ENCODE data around the gene MORN1.

The MORN1 gene

DNA sequence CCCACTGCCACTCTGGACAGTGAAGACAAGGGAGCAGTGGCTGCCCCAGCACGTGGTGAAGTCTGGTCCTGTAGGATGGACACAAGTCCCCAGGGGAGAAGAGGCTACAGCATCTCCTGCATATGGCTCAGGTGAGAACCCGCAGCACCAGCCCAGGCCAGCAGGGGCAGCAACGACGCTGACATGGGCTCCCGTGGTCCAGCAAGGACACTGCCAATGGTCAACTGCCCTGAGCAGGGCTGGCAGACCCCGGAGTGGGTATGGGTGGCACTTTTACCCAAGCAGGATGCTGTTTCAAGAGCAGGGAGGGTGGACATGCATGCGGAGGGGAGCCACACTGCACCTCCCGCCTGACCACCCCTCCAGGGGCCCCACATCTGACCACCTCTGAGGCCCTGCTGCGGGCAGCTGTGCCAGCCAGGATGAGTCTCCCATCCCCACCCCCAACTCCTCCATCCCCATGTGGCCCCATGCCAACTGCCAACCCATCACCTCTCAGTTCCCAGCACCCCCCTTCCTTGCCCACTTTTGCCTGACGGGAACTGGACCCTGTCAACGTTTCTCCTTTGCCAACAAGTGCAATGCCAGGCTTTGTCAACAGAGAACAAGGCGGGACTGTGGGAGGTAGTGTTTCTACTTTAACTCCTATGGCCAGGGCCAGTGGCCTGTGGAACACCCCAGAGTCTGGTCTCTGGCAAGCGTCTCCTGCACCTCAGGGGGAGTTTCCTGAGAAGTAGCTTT is 8.6 kb downstream of the MORN1 start:
- Histone ChIP-seq H3K27ac (ENCODE audit: low read depth, low read length) (no peak overlapping the region), H3K9ac (ENCODE audit: low read depth in 1 of 2, low read length in 2 of 2) (no peak overlapping the region), H3K27me3 (ENCODE audit: control insufficient read depth in 1 of 2, insufficient read depth in 2 of 2, low read length in 2 of 2) (peaks cover 0 to 4% of the 10 kb centered on the region in 2 donors), H3K9me3 (ENCODE audit: control insufficient read depth in 1 of 2, low read length in 2 of 2) (no peaks in the 10 kb centered on the region), H3K4me1 (ENCODE audit: control insufficient read depth in 1 of 2, insufficient read depth in 2 of 2, low read length in 2 of 2) (no peaks in the 10 kb centered on the region), H3K4me3 (ENCODE audit: low read depth in 1 of 2, low read length in 2 of 2) (no peak overlapping the region), H3K36me3 (ENCODE audit: control insufficient read depth in 1 of 2, insufficient read depth in 2 of 2, low read length in 2 of 2) (peaks cover 0 to 2% of the 10 kb centered on the region in 2 donors)

DNA sequence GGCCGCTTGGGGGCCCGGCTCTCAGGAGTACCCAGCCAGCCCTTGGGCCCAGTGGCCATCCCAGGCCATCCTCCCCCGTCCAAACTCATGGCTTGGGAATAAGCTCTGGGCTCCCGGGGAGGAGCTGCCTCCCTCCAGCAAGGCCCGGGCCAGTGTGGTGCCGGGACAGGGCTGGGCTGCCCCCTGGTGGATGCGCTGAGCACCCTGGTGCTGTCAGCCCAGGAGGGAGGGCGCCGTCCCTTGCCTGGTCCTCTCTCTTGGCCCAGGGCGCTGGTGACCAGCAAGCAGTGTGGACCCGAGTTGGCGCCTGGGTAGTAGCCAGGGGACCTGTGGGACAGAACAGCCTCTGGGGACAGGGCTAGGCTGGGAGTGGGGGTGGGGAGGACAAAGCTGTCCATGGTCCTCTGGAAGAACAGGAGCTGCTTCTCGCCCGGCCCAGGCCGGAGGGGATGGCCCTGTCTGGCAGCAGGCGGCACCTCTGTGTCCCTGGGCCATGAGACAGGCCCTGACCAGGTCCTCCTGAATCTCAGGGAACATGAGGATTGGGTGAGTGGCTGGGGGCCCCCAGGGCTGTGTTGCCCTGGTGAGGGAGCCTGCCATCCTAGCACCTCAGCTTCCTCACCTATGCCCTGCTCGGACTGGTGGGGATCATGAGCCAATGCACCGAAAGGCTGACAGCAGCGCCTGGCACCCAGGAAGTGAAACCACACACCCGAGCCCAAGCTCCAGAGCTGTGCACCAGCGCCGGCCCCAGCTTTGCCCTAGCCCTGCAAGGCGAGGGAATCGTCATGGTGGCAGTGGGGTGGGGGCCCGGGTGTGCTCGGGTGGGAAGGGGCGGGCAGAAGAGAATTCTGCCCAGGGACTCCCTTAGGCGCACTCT is 9.4 kb downstream of the MORN1 start:
- H3K9ac ChIP-seq (ENCODE audit: low read depth in 1 of 2, low read length in 2 of 2): no peak overlapping the region
- H3K4me1 ChIP-seq (ENCODE audit: control insufficient read depth in 1 of 2, insufficient read depth in 2 of 2, low read length in 2 of 2): no peaks in the 10 kb centered on the region
- no peak overlapping the region for H3K4me3 ChIP-seq (ENCODE audit: low read depth in 1 of 2, low read length in 2 of 2)
- H3K27me3 ChIP-seq (ENCODE audit: control insufficient read depth in 1 of 2, insufficient read depth in 2 of 2, low read length in 2 of 2): peaks cover 6 to 12% of the 10 kb centered on the region in 2 donors
- H3K9me3 ChIP-seq (ENCODE audit: control insufficient read depth in 1 of 2, low read length in 2 of 2): no peaks in the 10 kb centered on the region
- no peak overlapping the region for H3K27ac ChIP-seq (ENCODE audit: low read depth, low read length)
- no peaks in the 10 kb centered on the region for H3K36me3 ChIP-seq (ENCODE audit: control insufficient read depth in 1 of 2, insufficient read depth in 2 of 2, low read length in 2 of 2)

GRCh38 chr1:2380816-2381591 is 10.3 kb downstream of the MORN1 start:
- Histone ChIP-seq H3K27me3 (ENCODE audit: control insufficient read depth in 1 of 2, insufficient read depth in 2 of 2, low read length in 2 of 2) (peaks cover 13 to 22% of the 10 kb centered on the region in 2 donors), H3K9ac (ENCODE audit: low read depth in 1 of 2, low read length in 2 of 2) (no peak overlapping the region), H3K4me3 (ENCODE audit: low read depth in 1 of 2, low read length in 2 of 2) (no peak overlapping the region), H3K27ac (ENCODE audit: low read depth, low read length) (no peak overlapping the region), H3K36me3 (ENCODE audit: control insufficient read depth in 1 of 2, insufficient read depth in 2 of 2, low read length in 2 of 2) (no peaks in the 10 kb centered on the region), H3K9me3 (ENCODE audit: control insufficient read depth in 1 of 2, low read length in 2 of 2) (no peaks in the 10 kb centered on the region), H3K4me1 (ENCODE audit: control insufficient read depth in 1 of 2, insufficient read depth in 2 of 2, low read length in 2 of 2) (no peaks in the 10 kb centered on the region)

DNA sequence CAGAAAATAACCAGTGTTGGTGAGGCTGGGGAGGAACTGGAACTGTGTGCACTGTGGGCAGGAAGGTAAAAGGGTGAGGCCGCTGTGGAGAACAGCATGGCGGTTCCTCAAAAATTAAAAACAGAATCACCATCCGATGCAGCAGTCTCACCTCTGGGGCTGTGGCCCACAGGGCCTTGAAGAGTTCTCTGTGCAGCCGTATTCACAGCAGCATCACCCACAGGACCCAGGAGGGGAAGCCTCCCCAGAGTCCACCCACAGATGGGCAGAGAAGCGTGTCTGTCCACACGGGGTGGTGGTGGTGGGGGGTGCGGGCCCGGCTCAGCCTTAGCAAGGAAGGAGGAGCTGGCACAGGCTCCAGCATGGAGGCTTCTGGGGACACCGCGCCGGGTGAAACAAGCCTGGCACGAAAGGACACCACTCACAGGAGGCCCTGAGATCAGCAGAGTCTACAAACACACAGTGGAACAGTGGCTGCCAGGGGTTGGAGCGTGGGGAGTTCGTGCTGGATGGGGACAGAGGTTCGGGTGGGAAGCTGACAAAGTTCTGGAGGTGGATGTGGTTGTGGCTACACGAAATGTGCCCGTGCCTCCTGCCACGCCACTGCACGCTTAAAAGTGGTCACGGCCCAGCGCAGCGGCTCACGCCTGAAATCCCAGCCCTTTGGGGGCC is 11.5 kb downstream of the MORN1 start:
- H3K27me3 ChIP-seq (ENCODE audit: control insufficient read depth in 1 of 2, insufficient read depth in 2 of 2, low read length in 2 of 2): peaks cover 18 to 26% of the 10 kb centered on the region in 2 donors
- H3K36me3 ChIP-seq (ENCODE audit: control insufficient read depth in 1 of 2, insufficient read depth in 2 of 2, low read length in 2 of 2): no peaks in the 10 kb centered on the region
- peaks cover 0 to 4% of the 10 kb centered on the region in 2 donors for H3K4me1 ChIP-seq (ENCODE audit: control insufficient read depth in 1 of 2, insufficient read depth in 2 of 2, low read length in 2 of 2)
- no peak overlapping the region for H3K27ac ChIP-seq (ENCODE audit: low read depth, low read length)
- no peak overlapping the region for H3K4me3 ChIP-seq (ENCODE audit: low read depth in 1 of 2, low read length in 2 of 2)
- no peak overlapping the region for H3K9ac ChIP-seq (ENCODE audit: low read depth in 1 of 2, low read length in 2 of 2)
- no peaks in the 10 kb centered on the region for H3K9me3 ChIP-seq (ENCODE audit: control insufficient read depth in 1 of 2, low read length in 2 of 2)

- H3K4me1 ChIP-seq (ENCODE audit: control insufficient read depth in 1 of 2, insufficient read depth in 2 of 2, low read length in 2 of 2): peaks cover 0 to 4% of the 10 kb centered on the region in 2 donors
- no peaks in the 10 kb centered on the region for H3K9me3 ChIP-seq (ENCODE audit: control insufficient read depth in 1 of 2, low read length in 2 of 2)
- H3K9ac ChIP-seq (ENCODE audit: low read depth in 1 of 2, low read length in 2 of 2): no peak overlapping the region
- no peak overlapping the region for H3K4me3 ChIP-seq (ENCODE audit: low read depth in 1 of 2, low read length in 2 of 2)
- peaks cover 18 to 26% of the 10 kb centered on the region in 2 donors for H3K27me3 ChIP-seq (ENCODE audit: control insufficient read depth in 1 of 2, insufficient read depth in 2 of 2, low read length in 2 of 2)
- H3K27ac ChIP-seq (ENCODE audit: low read depth, low read length): no peak overlapping the region
- no peaks in the 10 kb centered on the region for H3K36me3 ChIP-seq (ENCODE audit: control insufficient read depth in 1 of 2, insufficient read depth in 2 of 2, low read length in 2 of 2)
These were observed 12.2 kb downstream of the MORN1 start for GRCh38 chr1:2378956-2379732.

- Histone ChIP-seq H3K4me3 (ENCODE audit: low read depth in 1 of 2, low read length in 2 of 2) (no peak overlapping the region), H3K36me3 (ENCODE audit: control insufficient read depth in 1 of 2, insufficient read depth in 2 of 2, low read length in 2 of 2) (no peaks in the 10 kb centered on the region), H3K4me1 (ENCODE audit: control insufficient read depth in 1 of 2, insufficient read depth in 2 of 2, low read length in 2 of 2) (peaks cover 0 to 4% of the 10 kb centered on the region in 2 donors), H3K9me3 (ENCODE audit: control insufficient read depth in 1 of 2, low read length in 2 of 2) (no peaks in the 10 kb centered on the region), H3K9ac (ENCODE audit: low read depth in 1 of 2, low read length in 2 of 2) (no peak overlapping the region), H3K27me3 (ENCODE audit: control insufficient read depth in 1 of 2, insufficient read depth in 2 of 2, low read length in 2 of 2) (peaks cover 18 to 26% of the 10 kb centered on the region in 2 donors), H3K27ac (ENCODE audit: low read depth, low read length) (no peak overlapping the region)
These were observed 12.9 kb downstream of the MORN1 start for GRCh38 chr1:2378441-2378851.

GRCh38 chr1:2377751-2378440 is 13.5 kb downstream of the MORN1 start:
- H3K4me3 ChIP-seq (ENCODE audit: low read depth in 1 of 2, low read length in 2 of 2): no peak overlapping the region
- peaks cover 18 to 26% of the 10 kb centered on the region in 2 donors for H3K27me3 ChIP-seq (ENCODE audit: control insufficient read depth in 1 of 2, insufficient read depth in 2 of 2, low read length in 2 of 2)
- H3K27ac ChIP-seq (ENCODE audit: low read depth, low read length): no peak overlapping the region
- H3K9ac ChIP-seq (ENCODE audit: low read depth in 1 of 2, low read length in 2 of 2): no peak overlapping the region
- H3K9me3 ChIP-seq (ENCODE audit: control insufficient read depth in 1 of 2, low read length in 2 of 2): no peaks in the 10 kb centered on the region
- no peaks in the 10 kb centered on the region for H3K36me3 ChIP-seq (ENCODE audit: control insufficient read depth in 1 of 2, insufficient read depth in 2 of 2, low read length in 2 of 2)
- peaks cover 0 to 4% of the 10 kb centered on the region in 2 donors for H3K4me1 ChIP-seq (ENCODE audit: control insufficient read depth in 1 of 2, insufficient read depth in 2 of 2, low read length in 2 of 2)

- H3K27me3 ChIP-seq (ENCODE audit: control insufficient read depth in 1 of 2, insufficient read depth in 2 of 2, low read length in 2 of 2): peaks cover 18 to 26% of the 10 kb centered on the region in 2 donors
- H3K27ac ChIP-seq (ENCODE audit: low read depth, low read length): no peak overlapping the region
- no peaks in the 10 kb centered on the region for H3K36me3 ChIP-seq (ENCODE audit: control insufficient read depth in 1 of 2, insufficient read depth in 2 of 2, low read length in 2 of 2)
- no peak overlapping the region for H3K9ac ChIP-seq (ENCODE audit: low read depth in 1 of 2, low read length in 2 of 2)
- H3K4me3 ChIP-seq (ENCODE audit: low read depth in 1 of 2, low read length in 2 of 2): no peak overlapping the region
- H3K4me1 ChIP-seq (ENCODE audit: control insufficient read depth in 1 of 2, insufficient read depth in 2 of 2, low read length in 2 of 2): peaks cover 0 to 4% of the 10 kb centered on the region in 2 donors
- no peaks in the 10 kb centered on the region for H3K9me3 ChIP-seq (ENCODE audit: control insufficient read depth in 1 of 2, low read length in 2 of 2)
These were observed 14.3 kb downstream of the MORN1 start for GRCh38 chr1:2376931-2377672.
